Measurements from ENCODE around the gene TIMP1. TPM values are rescaled to one million over a fixed set of nuclear protein-coding genes. Genes with fewer than 3 reads are reported as not detected.

TIMP1 gene
- total RNA-seq (6.9 and 8.8 TPM in 2 replicates), polyA plus RNA-seq (12.8 and 13.7 TPM in 2 replicates), polyA minus RNA-seq (11.7 and 17.1 TPM in 2 replicates)
- 14.1 TPM for total RNA-seq (2013)

DNA sequence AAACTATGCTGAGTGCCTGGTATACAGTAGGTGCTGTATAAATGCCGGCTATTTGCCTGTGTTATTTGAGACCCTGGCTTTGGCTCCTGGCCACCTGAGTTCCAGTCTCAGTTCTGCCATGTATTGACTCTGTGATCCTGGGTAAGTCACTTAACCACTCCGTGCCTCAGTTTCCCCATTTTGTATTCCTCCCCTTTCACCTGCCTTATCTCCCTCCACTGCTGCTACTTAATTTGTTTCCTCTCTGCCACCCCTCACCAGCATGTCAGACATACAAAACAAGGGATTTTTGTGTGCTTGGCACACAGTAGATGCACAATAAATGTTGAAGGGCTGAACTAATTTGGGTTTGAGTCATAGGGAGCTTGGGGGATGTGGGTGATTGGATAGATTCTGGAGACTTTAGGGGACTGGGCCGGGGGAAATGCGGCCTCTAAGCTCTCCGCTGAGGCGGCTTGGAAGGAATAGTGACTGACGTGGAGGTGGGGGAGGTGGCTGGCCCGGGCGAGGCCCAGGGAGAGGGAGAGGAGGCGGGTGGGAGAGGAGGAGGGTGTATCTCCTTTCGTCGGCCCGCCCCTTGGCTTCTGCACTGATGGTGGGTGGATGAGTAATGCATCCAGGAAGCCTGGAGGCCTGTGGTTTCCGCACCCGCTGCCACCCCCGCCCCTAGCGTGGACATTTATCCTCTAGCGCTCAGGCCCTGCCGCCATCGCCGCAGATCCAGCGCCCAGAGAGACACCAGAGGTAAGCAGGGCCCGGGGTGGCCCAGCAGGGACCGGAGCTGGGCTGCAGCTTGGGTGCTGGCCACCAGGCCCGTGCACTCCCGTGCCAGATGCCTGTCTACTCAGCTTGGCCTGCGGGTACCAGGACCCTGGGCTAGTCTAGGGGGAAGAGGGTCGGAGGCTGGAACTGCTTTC, at the start of gene TIMP1:
TIMP1 (plus strand) TSS at position 706 of the 917 bp plus-strand sequence. CDS start 980 bp downstream, outside the sequence.
- Mint-ChIP-seq H3K4me3 (peak within 1 kb of the TSS; percentile 46), H3K27ac (peak within 1 kb of the TSS; percentile 1), H3K9me3 (ENCODE audit: insufficient read depth) (no peaks in the 10 kb centered on the region), H3K4me1 (peaks cover 12% of the 10 kb centered on the region), H3K27me3 (peaks cover 8% of the 10 kb centered on the region)
- Histone ChIP-seq H3K4me2 (replicated peaks; ENCODE audit: low read depth, low read length, poor library complexity, severe bottlenecking) (peak within 1 kb of the TSS; percentile 68), H3K9ac (ENCODE audit: low read length) (peak within 1 kb of the TSS; percentile 36), H2AFZ (ENCODE audit: insufficient read depth, low read depth, low read length, poor library complexity, severe bottlenecking) (peak within 1 kb of the TSS; percentile 64), H3K79me2 (ENCODE audit: control insufficient read depth, insufficient read depth, low read length) (no peaks in the 10 kb centered on the region), H3K4me1 (ENCODE audit: control insufficient read depth in 2 of 2, insufficient read depth in 2 of 2, low read length in 2 of 2) (peaks cover 5 to 13% of the 10 kb centered on the region in 2 donors), H3K9me3 (ENCODE audit: control extremely low read depth in 1 of 3, control insufficient read depth in 2 of 3, insufficient read depth in 1 of 3, low read length in 2 of 3) (no peaks in the 10 kb centered on the region), H3K27ac (ENCODE audit: low read length in 2 of 2) (no peak within 1 kb of the TSS), H3K36me3 (replicated peaks in 1 of 2; ENCODE audit: control extremely low read depth in 1 of 2, control insufficient read depth in 1 of 2, extremely low read depth in 1 of 2, insufficient read depth in 2 of 2, low read length in 1 of 2) (no peaks in the 10 kb centered on the region), H4K20me1 (ENCODE audit: control insufficient read depth, insufficient read depth, low read length, poor library complexity, severe bottlenecking) (no peaks in the 10 kb centered on the region), H3K27me3 (replicated peaks in 1 of 4; ENCODE audit: control extremely low read depth in 1 of 4, control insufficient read depth in 3 of 4, insufficient read depth in 4 of 4, low read length in 3 of 4) (no peaks in the 10 kb centered on the region), H3K4me3 (ENCODE audit: control extremely low read depth in 1 of 5, extremely low read depth in 1 of 5, insufficient read depth in 1 of 5, low read depth in 2 of 5, low read length in 4 of 5) (peak within 1 kb of the TSS; percentile 5 to 49 (median 27))
- CTCF ChIA-PET = no interaction called here
- POLR2A ChIA-PET = interaction anchor here (0.7 to 1.3 kb wide), 2 partner anchors 13 to 58 kb away, joined by 3 read pairs; no protein-coding TSS in a partner anchor
- DNase-seq = peak; percentile 51
- TF ChIP-seq, protein P1, sequence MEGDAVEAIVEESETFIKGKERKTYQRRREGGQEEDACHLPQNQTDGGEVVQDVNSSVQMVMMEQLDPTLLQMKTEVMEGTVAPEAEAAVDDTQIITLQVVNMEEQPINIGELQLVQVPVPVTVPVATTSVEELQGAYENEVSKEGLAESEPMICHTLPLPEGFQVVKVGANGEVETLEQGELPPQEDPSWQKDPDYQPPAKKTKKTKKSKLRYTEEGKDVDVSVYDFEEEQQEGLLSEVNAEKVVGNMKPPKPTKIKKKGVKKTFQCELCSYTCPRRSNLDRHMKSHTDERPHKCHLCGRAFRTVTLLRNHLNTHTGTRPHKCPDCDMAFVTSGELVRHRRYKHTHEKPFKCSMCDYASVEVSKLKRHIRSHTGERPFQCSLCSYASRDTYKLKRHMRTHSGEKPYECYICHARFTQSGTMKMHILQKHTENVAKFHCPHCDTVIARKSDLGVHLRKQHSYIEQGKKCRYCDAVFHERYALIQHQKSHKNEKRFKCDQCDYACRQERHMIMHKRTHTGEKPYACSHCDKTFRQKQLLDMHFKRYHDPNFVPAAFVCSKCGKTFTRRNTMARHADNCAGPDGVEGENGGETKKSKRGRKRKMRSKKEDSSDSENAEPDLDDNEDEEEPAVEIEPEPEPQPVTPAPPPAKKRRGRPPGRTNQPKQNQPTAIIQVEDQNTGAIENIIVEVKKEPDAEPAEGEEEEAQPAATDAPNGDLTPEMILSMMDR (IDR thresholded peaks at IDR 0.05) = no peak
- TF ChIP-seq EZH2 (IDR thresholded peaks at IDR 0.05; ENCODE audit: borderline replicate concordance, insufficient read depth, low read depth, low read length, poor library complexity, severe bottlenecking) = no peak
- intact Hi-C loops (cut with micrococcal nuclease) = no loop called here
- ATAC-seq (ENCODE audit: low read depth) = peak; percentile 89
- 4% methylated on average over 19 of the region's 28 CpGs for WGBS (ENCODE audit: insufficient coverage)

DNA sequence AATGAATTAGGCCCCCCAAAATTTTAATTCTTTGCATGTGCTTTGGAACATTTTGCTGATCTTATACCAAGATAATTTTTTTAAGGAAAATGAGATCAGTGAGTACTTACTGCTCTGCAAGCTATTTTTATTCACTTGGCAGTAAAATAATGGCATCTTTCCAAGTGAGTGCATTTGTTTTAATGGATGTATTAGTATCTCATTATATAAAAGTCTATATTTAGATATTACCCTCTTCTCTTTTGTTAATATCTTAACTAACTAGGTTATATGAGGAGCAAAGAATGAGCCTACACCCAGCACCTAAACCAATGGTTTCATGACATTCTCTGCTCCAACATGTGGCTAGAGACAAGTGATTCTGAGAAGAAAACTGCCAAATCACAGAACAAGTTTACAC, 42.4 kb upstream of the TIMP1 start:
- no peak for DNase-seq
- Histone ChIP-seq H3K9me3 (ENCODE audit: control extremely low read depth in 1 of 3, control insufficient read depth in 2 of 3, insufficient read depth in 1 of 3, low read length in 2 of 3) (no peaks in the 10 kb centered on the region), H3K27me3 (replicated peaks in 1 of 4; ENCODE audit: control extremely low read depth in 1 of 4, control insufficient read depth in 3 of 4, insufficient read depth in 4 of 4, low read length in 3 of 4) (no peaks in the 10 kb centered on the region), H3K27ac (ENCODE audit: low read length in 2 of 2) (no peak overlapping the region), H3K4me1 (ENCODE audit: control insufficient read depth in 2 of 2, insufficient read depth in 2 of 2, low read length in 2 of 2) (no peaks in the 10 kb centered on the region), H3K4me3 (ENCODE audit: control extremely low read depth in 1 of 5, extremely low read depth in 1 of 5, insufficient read depth in 1 of 5, low read depth in 2 of 5, low read length in 4 of 5) (no peak overlapping the region), H3K36me3 (replicated peaks in 1 of 2; ENCODE audit: control extremely low read depth in 1 of 2, control insufficient read depth in 1 of 2, extremely low read depth in 1 of 2, insufficient read depth in 2 of 2, low read length in 1 of 2) (no peaks in the 10 kb centered on the region), H3K4me2 (replicated peaks; ENCODE audit: low read depth, low read length, poor library complexity, severe bottlenecking) (no peak overlapping the region), H3K9ac (ENCODE audit: low read length) (no peak overlapping the region), H3K79me2 (ENCODE audit: control insufficient read depth, insufficient read depth, low read length) (no peaks in the 10 kb centered on the region), H4K20me1 (ENCODE audit: control insufficient read depth, insufficient read depth, low read length, poor library complexity, severe bottlenecking) (no peaks in the 10 kb centered on the region), H2AFZ (ENCODE audit: insufficient read depth, low read depth, low read length, poor library complexity, severe bottlenecking) (no peak overlapping the region)
- H3K4me3 Mint-ChIP-seq = no peak overlapping the region
- H3K4me1 Mint-ChIP-seq = no peaks in the 10 kb centered on the region
- H3K27ac Mint-ChIP-seq = no peak overlapping the region
- intact Hi-C loops (cut with micrococcal nuclease) = no loop called here
- POLR2A ChIA-PET = no interaction called here
- no peaks in the 10 kb centered on the region for H3K27me3 Mint-ChIP-seq
- TF ChIP-seq EZH2 (IDR thresholded peaks at IDR 0.05; ENCODE audit: borderline replicate concordance, insufficient read depth, low read depth, low read length, poor library complexity, severe bottlenecking) = no peak
- TF ChIP-seq, protein P1 (IDR thresholded peaks at IDR 0.05) = no peak
- H3K9me3 Mint-ChIP-seq (ENCODE audit: insufficient read depth) = no peaks in the 10 kb centered on the region
- no peak for ATAC-seq (ENCODE audit: low read depth)
- CTCF ChIA-PET = no interaction called here
